Measurements from ENCODE around the gene ATP9B. TPM values are rescaled to one million over a fixed set of nuclear protein-coding genes. Genes with fewer than 3 reads are reported as not detected.

ATP9B gene
- total and polyA plus RNA-seq, 10 of the 15 experiments (the other 5 are each of a cell fraction or from before 2014, with no cell fraction given) = 0.74 to 20.7 (median 12.9) TPM

- no peak overlapping the region for H2AFZ ChIP-seq (ENCODE audit: control insufficient read depth, low read depth, low read length)
- FAIRE-seq (no peak), DNase-seq (ENCODE audit: low read depth, low spot score) (no peak), ATAC-seq (no peak)
- H3K9ac ChIP-seq (ENCODE audit: control insufficient read depth, insufficient read depth, low read length) = peak overlapping the region; percentile 15; the same call in 1 of the 2 replicates
- ChIA-PET CTCF (interaction anchor here (1.2 to 2.2 kb wide), 4 partner anchors 8 to 122 kb away, joined by 3 to 7 read pairs (median 6); no protein-coding TSS in a partner anchor), RAD21 (ENCODE audit: unreplicated experiment) (interaction anchor here (1.0 to 5.1 kb wide), 5 partner anchors 34 to 122 kb away, joined by 5 to 36 read pairs (median 10); no protein-coding TSS in a partner anchor), SMC1A (ENCODE audit: uncharacterized antibody, unreplicated experiment) (interaction anchor here (2.4 to 4.1 kb wide), 3 partner anchors 34 to 122 kb away, joined by 6 to 18 read pairs (median 15); no protein-coding TSS in a partner anchor), POLR2A (interaction anchor here (0.6 to 1.1 kb wide), 3 partner anchors 34 to 121 kb away, joined by 3 to 4 read pairs (median 4); no protein-coding TSS in a partner anchor)
- no peaks in the 10 kb centered on the region for H3K9me3 ChIP-seq (replicated peaks; ENCODE audit: control insufficient read depth, insufficient read depth, low read length)
- in situ Hi-C loops (cut with MboI) = loop anchor here (10.0 kb wide), 1 partner anchor 113 kb away; no protein-coding TSS in a partner anchor
- no peaks in the 10 kb centered on the region; the same call in none of the 2 replicates for H3K79me2 ChIP-seq (ENCODE audit: control insufficient read depth, insufficient read depth, low read length)
- H3K27me3 ChIP-seq (replicated peaks in 1 of 2; ENCODE audit: control insufficient read depth in 2 of 2, insufficient read depth in 2 of 2, low read length in 1 of 2) = peaks cover 0 to 4% of the 10 kb centered on the region in 2 experiments; a peak in 1 of 4 replicates
- H3K4me3 ChIP-seq = peak overlapping the region; percentile 63
- peak overlapping the region; percentile 31 for H3K4me2 ChIP-seq (ENCODE audit: control insufficient read depth, insufficient read depth)
- H3K27ac ChIP-seq (ENCODE audit: control insufficient read depth, insufficient read depth) = no peak overlapping the region
- intact Hi-C loops (cut with micrococcal nuclease; ENCODE audit: unreplicated experiment) = no loop called here
- H3K4me1 ChIP-seq (ENCODE audit: control insufficient read depth, insufficient read depth, low read length) = peaks cover 35% of the 10 kb centered on the region
- no peaks in the 10 kb centered on the region for H4K20me1 ChIP-seq (ENCODE audit: control insufficient read depth, insufficient read depth)
- WGBS (ENCODE audit: insufficient coverage, insufficient replicate concordance, low lambda C conversion rate, missing lambda C conversion rate) = 90% methylated on average over 32 of the region's 32 CpGs
- H3K36me3 ChIP-seq (ENCODE audit: control insufficient read depth in 2 of 2, insufficient read depth in 2 of 2, low read length in 1 of 2) = no peaks in the 10 kb centered on the region
- no TSS peak for BruUV-seq (replicated peaks)
- TF ChIP-seq SKIL (IDR thresholded peaks at IDR 0.05; ENCODE audit: low read depth, poor library complexity, severe bottlenecking) (no peak), IKZF2 (IDR thresholded peaks at IDR 0.05) (no peak), CBX5 (IDR thresholded peaks at IDR 0.05; ENCODE audit: low read depth) (no peak), NKRF (conservative IDR thresholded peaks at IDR 0.05) (no peak), ETV6 (conservative IDR thresholded peaks at IDR 0.05 in 1 of 2, IDR thresholded peaks at IDR 0.05 in 1 of 2; ENCODE audit: borderline replicate concordance in 1 of 2, low read depth in 1 of 2) (no peak), JUNB (IDR thresholded peaks at IDR 0.05) (no peak), MLLT1 (IDR thresholded peaks at IDR 0.05) (peak; percentile 54; the same call in 1 of the 2 replicates)
These were observed 332.5 kb downstream of the ATP9B start for GRCh38 chr18:79401494-79402208.
